K562 (cell line): ENCODE measurements around the gene BCKDK. TPM values are rescaled to one million over a fixed set of nuclear protein-coding genes. Genes with fewer than 3 reads are reported as not detected.

Source experiments
- CREB3 ChIP-seq: fragments of 450-650 bp; conservative IDR thresholded peaks from 2 replicates; pipeline ENCODE4 v1.6.1; 2016; ENCODE audit warnings: missing genetic modification characterization, low read depth, mild to moderate bottlenecking, missing compliant biosample characterization, moderate library complexity
- ETV6 ChIP-seq, 3 experiments: fragments of 150-350 bp in 1 of 3; sonication (generic) in 1 of 3; formaldehyde crosslinking in 1 of 3; IDR thresholded peaks; 2 replicates each; pipeline versions ENCODE4 v1.6.1 to v1.8.0; 2014 to 2022; ENCODE audit warnings: borderline replicate concordance in 2 of 3, low read depth in 2 of 3, antibody characterized with exemption in 1 of 3, low read length in 1 of 3, mild to moderate bottlenecking in 1 of 3, missing genetic modification reagents in 1 of 3
- GTF2E2 ChIP-seq: fragments of 200-800 bp; sonication (Bioruptor generic); IDR thresholded peaks from 2 replicates; pipeline ENCODE4 v1.6.1; 2016; ENCODE audit warnings: missing genetic modification characterization, missing compliant biosample characterization
- ID3 ChIP-seq, 2 experiments: fragments of 250-450 bp in 1 of 2; fragments of 450-650 bp in 1 of 2; sonication (Bioruptor Pico) in 1 of 2; IDR thresholded peaks; 2 replicates each; pipeline versions ENCODE4 v1.6.1 to v1.8.0; 2016 to 2021; ENCODE audit warnings: mild to moderate bottlenecking in 2 of 2, moderate library complexity in 2 of 2, missing compliant biosample characterization in 1 of 2, missing genetic modification characterization in 1 of 2
- LARP7 ChIP-seq: fragments of 450-650 bp; IDR thresholded peaks from 2 replicates; pipeline ENCODE4 v1.6.1; 2016
- MAFF ChIP-seq: IDR thresholded peaks from 2 replicates; pipeline ENCODE4 v1.6.1; 2012; ENCODE audit warnings: low read length, improper control_type of control experiment
- MAFK ChIP-seq: IDR thresholded peaks from 2 replicates; pipeline ENCODE4 v1.6.1; 2011; ENCODE audit warnings: low read length, improper control_type of control experiment
- MCM7 ChIP-seq, 2 experiments: fragments of 450-650 bp; IDR thresholded peaks; 2 replicates each; pipeline ENCODE4 v1.6.1; 2016 to 2018
- MEIS2 ChIP-seq: fragments of 450-650 bp; IDR thresholded peaks from 2 replicates; pipeline ENCODE4 v1.6.1; 2014; ENCODE audit warnings: mild to moderate bottlenecking; ENCODE audit not compliant: partially characterized antibody
- MIER1 ChIP-seq: fragments of 450-650 bp; IDR thresholded peaks from 2 replicates; pipeline ENCODE4 v1.6.1; 2016; ENCODE audit warnings: antibody characterized with exemption, mild to moderate bottlenecking, low read depth
- MITF ChIP-seq: IDR thresholded peaks from 2 replicates; pipeline ENCODE4 v1.6.1; 2014; ENCODE audit warnings: antibody characterized with exemption
- POLR2G ChIP-seq: fragments of 200-400 bp; formaldehyde crosslinking; IDR thresholded peaks from 2 replicates; pipeline ENCODE4 v1.6.1; 2017; ENCODE audit warnings: low read depth, mild to moderate bottlenecking, antibody characterized with exemption, low read length, moderate library complexity
- TFE3 ChIP-seq: fragments of 450-650 bp; formaldehyde crosslinking; IDR thresholded peaks from 2 replicates; pipeline ENCODE4 v1.4.0; 2020; ENCODE audit warnings: mild to moderate bottlenecking, mixed read lengths
- ZC3H4 ChIP-seq: sonication (generic); formaldehyde crosslinking; IDR thresholded peaks from 2 replicates; pipeline ENCODE4 v1.9.0; 2021; ENCODE audit warnings: missing genetic modification reagents, borderline replicate concordance
- ZMIZ1 ChIP-seq, 2 experiments: fragments of 150-350 bp in 1 of 2; IDR thresholded peaks; 2 replicates each; pipeline ENCODE4 v1.6.1; 2012 to 2016; ENCODE audit warnings: low read depth in 2 of 2, low read length in 2 of 2, mild to moderate bottlenecking in 1 of 2, moderate library complexity in 1 of 2
- ZNF175 ChIP-seq: fragments of 200-800 bp; sonication (Bioruptor generic); IDR thresholded peaks from 2 replicates; pipeline ENCODE4 v1.6.1; 2016; ENCODE audit warnings: low read depth, mild to moderate bottlenecking, missing genetic modification characterization, missing compliant biosample characterization
- ZNF707 ChIP-seq: fragments of 250-450 bp; sonication (Bioruptor Pico); conservative IDR thresholded peaks from 2 replicates; pipeline ENCODE4 v1.8.0; 2022; ENCODE audit warnings: inconsistent platforms, mild to moderate bottlenecking, moderate library complexity
- ZNF77 ChIP-seq: fragments of 250-450 bp; sonication (Bioruptor Pico); IDR thresholded peaks from 2 replicates; pipeline ENCODE4 v1.5.0; 2020
- polyA plus RNA-seq, 8 experiments: library from polyadenylated mRNA; depleted of rRNA in 4 of 8; stranded (reverse) in 5 of 8; unstranded in 3 of 8; fragments of >200 nt; fragmentation: Nextera tagmentation in 2 of 8; fragmentation: Illumina TruSeq in 1 of 8; extraction: Ambion mirVana in 2 of 8; extraction: Trizol in 1 of 8; gene quantifications; 2 replicates each; pipeline versions ENCODE4 v1.2.1 to v1.2.3, GENCODE V29; 2011 to 2014; ENCODE audit warnings: inconsistent platforms in 1 of 8, missing spikeins in 1 of 8
- total RNA-seq, 7 experiments: library from RNA; depleted of rRNA in 6 of 7; stranded (reverse); fragments of >200 nt in 6 of 7; fragmentation: Illumina TruSeq in 2 of 7; extraction: Trizol in 2 of 7; gene quantifications; 2 replicates each; pipeline versions ENCODE4 v1.2.1 to v1.2.3, GENCODE V29; 2011 to 2021; ENCODE audit warnings: low replicate concordance in 1 of 7

BCKDK gene
- total and polyA plus RNA-seq, 9 of the 15 experiments (the other 6 are each of a cell fraction or from before 2014, with no cell fraction given): 0.58 to 34.8 (median 13.1) TPM

GRCh38 chr16:31128711-31129567 lies 20.8 kb downstream of the BCKDK start (continued):
- TF ChIP-seq TFE3 (CRISPR knock-in tag) (no peak), ZNF707 (no peak), ZNF77 (CRISPR knock-in tag) (no peak), CREB3 (tag) (no peak), LARP7 (no peak), ZMIZ1 (IDR thresholded peaks at IDR 0.05; ENCODE audit: low read depth in 2 of 2, low read length in 2 of 2) (no peak), MCM7 (IDR thresholded peaks at IDR 0.05) (no peak), GTF2E2 (tag) (peak; percentile 40; the same call in 1 of the 2 replicates), MAFK (peak; percentile 16; the same call in 1 of the 2 replicates), MAFF (peak; percentile 26; the same call in 1 of the 2 replicates), ZC3H4 (CRISPR knock-in tag) (no peak), MITF (no peak), MIER1 (no peak), MEIS2 (peak; percentile 31), ID3 (CRISPR knock-in tag; IDR thresholded peaks at IDR 0.05) (no peak), ID3 (tag; IDR thresholded peaks at IDR 0.05) (peak; percentile 88; the same call in 1 of the 2 replicates), ZNF175 (CRISPR knock-in tag) (0 out of 2 replicates have a peak, but pooled peaks have one; percentile 55), ETV6 (IDR thresholded peaks at IDR 0.05; ENCODE audit: borderline replicate concordance in 1 of 2, low read depth in 2 of 2, low read length in 1 of 2) (peak in 1 of 2 experiments; percentile 81; a peak in 1 of 4 replicates), ETV6 (CRISPR knock-in tag; IDR thresholded peaks at IDR 0.05; ENCODE audit: borderline replicate concordance) (no peak), POLR2G (no peak; the same call in 1 of the 2 replicates)
